Omental fat pad (tissue), 4 donors: ENCODE data around the gene AFF4. TPM values are rescaled to one million over a fixed set of nuclear protein-coding genes. Genes with fewer than 3 reads are reported as not detected.

Experiments used
- ATAC-seq: fragments of 150-250 bp; one replicate; pipeline ENCODE4 v1.9.1; 2016; ENCODE audit warnings: mild to moderate bottlenecking, moderate library complexity; ENCODE audit not compliant: low FRiP score
- DNase-seq: peaks from one replicate; pipeline ENCODE4 v3.0.0-alpha.2; 2019; ENCODE audit warnings: low spot score
- CTCF ChIP-seq, 3 donors: fragments of 450-650 bp; IDR thresholded peaks; one replicate each; pipeline ENCODE4 v1.5.1; 2016 to 2017; ENCODE audit warnings: antibody characterized with exemption in 3 of 3, mild to moderate bottlenecking in 3 of 3, moderate library complexity in 2 of 3
- total RNA-seq, 4 donors: library from RNA; depleted of rRNA; stranded (reverse); fragments of >200 nt; gene quantifications; one replicate each; pipeline ENCODE4 v1.1.0, GENCODE V29; 2016

AFF4 gene
- total RNA-seq, 4 donors from 2014 or later: 52.8 to 118 (median 87.5) TPM

DNA sequence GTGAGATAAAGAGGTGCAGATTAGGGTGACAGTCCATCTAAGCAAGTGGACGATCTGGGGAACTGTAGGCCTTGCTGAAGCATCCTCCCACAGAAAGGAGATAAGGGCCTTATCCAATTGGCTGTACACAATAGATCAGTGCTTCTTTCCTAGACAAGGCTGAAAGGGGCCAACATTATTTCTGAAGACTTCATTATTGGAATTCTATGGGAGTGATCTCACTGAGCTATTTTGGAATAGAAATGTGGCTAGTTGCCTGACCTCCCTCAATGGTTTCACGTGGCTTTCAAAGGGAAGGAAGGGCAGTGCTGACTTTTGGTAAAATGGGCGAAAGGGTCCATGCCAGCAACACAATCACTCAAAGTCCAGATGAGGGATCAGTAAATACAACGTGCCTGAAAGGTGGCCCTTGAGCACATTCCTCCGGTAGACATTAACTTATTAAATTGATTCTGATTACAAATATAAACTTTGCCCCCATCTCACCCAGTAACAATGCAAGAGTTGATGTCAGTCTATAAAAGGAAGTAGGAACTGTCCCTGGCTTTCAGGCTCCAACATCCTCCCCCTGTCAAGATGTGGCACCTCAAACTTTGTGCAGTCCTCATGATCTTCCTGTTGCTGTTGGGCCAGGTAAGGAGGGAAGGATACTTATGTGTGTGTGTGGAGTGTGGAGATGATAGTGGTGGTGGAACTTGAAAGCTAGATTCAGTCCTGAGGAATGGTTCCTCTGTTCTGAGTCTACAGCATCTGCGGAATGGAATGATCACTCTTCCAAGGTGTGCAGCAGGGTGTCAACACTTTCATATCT lies 90.1 kb downstream of the AFF4 start, which contains the start of gene LEAP2:
Gene LEAP2 (plus strand): TSS at position 550 of the 811 bp plus-strand sequence. CDS start 27 bp downstream, at position 577.
- DNase-seq (no peak), ATAC-seq (no peak)
- no peak for TF ChIP-seq CTCF (IDR thresholded peaks at IDR 0.05)

DNA sequence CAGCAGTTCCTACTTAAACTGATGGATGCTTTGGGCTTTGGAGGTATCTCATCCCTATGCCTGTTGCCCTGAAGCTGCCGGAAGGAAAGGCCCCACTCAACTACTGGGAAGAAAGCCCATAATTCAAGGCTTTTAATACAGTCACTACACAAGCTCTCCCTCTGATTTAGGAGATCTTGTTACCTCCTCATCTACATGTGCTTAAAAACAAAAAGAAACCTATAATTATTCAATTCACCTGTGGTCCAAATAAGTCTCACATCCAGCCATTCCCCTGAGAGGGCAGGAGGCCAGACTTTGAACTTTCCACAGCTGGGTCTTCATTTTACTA lies 90.7 kb downstream of the AFF4 start:
- ATAC-seq (no peak), DNase-seq (no peak)
- TF ChIP-seq CTCF (IDR thresholded peaks at IDR 0.05): no peak

- no peak for TF ChIP-seq CTCF (IDR thresholded peaks at IDR 0.05)
- DNase-seq (no peak), ATAC-seq (no peak)
These were observed 91.8 kb downstream of the AFF4 start for GRCh38 chr5:132871459-132872284.

DNA sequence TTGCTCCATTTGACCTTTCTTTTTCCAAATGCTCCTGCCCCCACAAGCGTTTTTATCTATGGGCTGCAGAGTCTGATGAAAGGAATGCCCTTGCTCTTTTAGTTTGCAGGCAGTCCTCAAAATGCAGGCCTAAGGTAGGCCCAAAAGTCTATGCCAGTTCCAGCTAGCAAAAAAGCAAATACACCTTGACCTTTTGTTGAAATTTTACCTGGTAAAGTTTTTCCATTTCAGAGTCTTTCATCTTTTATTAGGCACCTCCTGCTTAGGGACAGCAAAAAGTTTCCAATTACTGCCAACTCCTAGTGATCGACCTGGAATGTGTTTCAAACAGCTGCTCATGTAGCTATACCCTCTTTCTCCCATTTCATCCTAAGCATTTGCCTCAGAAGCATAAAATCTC lies 92.6 kb downstream of the AFF4 start:
- no peak for ATAC-seq
- DNase-seq: no peak
- TF ChIP-seq CTCF (IDR thresholded peaks at IDR 0.05): no peak

DNA sequence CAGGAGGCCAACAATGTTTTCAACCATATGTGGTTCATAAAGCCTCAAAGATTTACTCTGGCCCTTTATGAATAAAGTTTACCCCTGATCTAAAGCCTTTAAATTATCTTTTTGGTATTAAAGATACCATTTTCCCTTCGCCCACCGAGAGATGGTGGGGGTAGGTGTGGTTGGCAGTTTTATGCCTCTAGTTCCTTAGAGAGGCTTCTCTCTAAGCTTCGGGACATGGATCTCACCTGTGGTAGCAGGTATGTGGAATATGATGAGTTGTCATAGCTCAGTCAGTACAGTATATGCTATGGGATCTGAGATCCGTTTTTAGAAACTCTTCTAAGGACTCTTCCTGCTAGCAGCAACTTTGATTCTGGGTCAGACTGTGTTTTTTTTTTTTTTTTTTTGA lies 94.7 kb downstream of the AFF4 start:
- TF ChIP-seq CTCF (IDR thresholded peaks at IDR 0.05): no peak
- ATAC-seq: no peak
- no peak for DNase-seq

DNA sequence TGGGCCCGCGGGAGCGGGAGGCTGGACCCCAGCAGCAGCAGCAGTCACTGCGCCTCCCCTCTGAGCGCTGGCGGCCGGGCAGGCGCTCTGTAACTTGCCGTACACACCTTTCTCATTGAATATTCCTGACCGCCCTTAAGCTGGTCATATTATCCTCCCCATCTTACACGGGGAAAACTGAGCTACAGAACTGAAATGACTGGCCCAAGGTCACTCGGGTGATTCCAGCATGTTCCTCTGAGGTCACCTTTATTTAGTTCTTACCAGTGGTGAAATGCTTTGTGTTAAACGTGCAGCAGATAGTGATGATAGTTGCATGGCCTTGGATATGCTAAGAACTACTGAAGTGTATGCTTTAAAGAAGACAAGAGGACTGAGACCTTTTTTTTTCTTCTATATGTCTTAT lies 96.4 kb downstream of the AFF4 start:
- DNase-seq (no peak), ATAC-seq (peak; percentile 19)
- no peak for TF ChIP-seq CTCF (IDR thresholded peaks at IDR 0.05)
